Vagina (tissue), 2 donors: ENCODE results near the gene OTOF.

Source experiments
- CTCF ChIP-seq, 3 experiments: fragments of 450-650 bp in 2 of 3; fragments of 200-600 bp in 1 of 3; sonication (generic) in 1 of 3; IDR thresholded peaks; one replicate each; pipeline ENCODE4 v1.5.1; 2017 to 2019; ENCODE audit warnings: antibody characterized with exemption in 3 of 3, mild to moderate bottlenecking in 2 of 3, moderate library complexity in 2 of 3
- POLR2A ChIP-seq, 2 donors: fragments of 450-650 bp; IDR thresholded peaks; one replicate each; pipeline ENCODE4 v1.6.1; 2017; ENCODE audit warnings: antibody characterized with exemption in 2 of 2, mild to moderate bottlenecking in 2 of 2, moderate library complexity in 2 of 2
- POLR2AphosphoS5 ChIP-seq, 2 donors: sonication (generic); formaldehyde crosslinking; IDR thresholded peaks; one replicate each; pipeline ENCODE4 v1.9.0; 2017; ENCODE audit warnings: antibody characterized with exemption in 2 of 2, mild to moderate bottlenecking in 2 of 2, low read depth in 1 of 2; ENCODE audit not compliant: insufficient read depth in 1 of 2

GRCh38 chr2:26509141-26509540 lies 31.2 kb upstream of the OTOF start:
- TF ChIP-seq CTCF (IDR thresholded peaks at IDR 0.05) (no peak), POLR2AphosphoS5 (IDR thresholded peaks at IDR 0.05; ENCODE audit: insufficient read depth in 1 of 2, low read depth in 1 of 2) (no peak), POLR2A (IDR thresholded peaks at IDR 0.05) (no peak)
